GM12878 (cell line): Measurements from ENCODE around the gene SLF2. TPM values are rescaled to one million over a fixed set of nuclear protein-coding genes. Genes with fewer than 3 reads are reported as not detected.

ENCODE experiments used
- CHD1 ChIP-seq: IDR thresholded peaks from 2 replicates; pipeline ENCODE4 v1.6.1; 2012; ENCODE audit warnings: low read depth, low read length, improper control_type of control experiment
- FOS ChIP-seq: IDR thresholded peaks from 3 replicates; pipeline ENCODE4 v1.6.1; 2011; ENCODE audit warnings: borderline replicate concordance; ENCODE audit not compliant: insufficient read length; ENCODE audit errors: extremely low read depth
- FOXM1 ChIP-seq: IDR thresholded peaks from 2 replicates; pipeline ENCODE4 v1.6.1; 2012; ENCODE audit warnings: low read depth, mild to moderate bottlenecking, inconsistent platforms, low read length, moderate library complexity
- JUNB ChIP-seq: IDR thresholded peaks from 2 replicates; pipeline ENCODE4 v1.6.1; 2016; ENCODE audit warnings: antibody characterized with exemption, mild to moderate bottlenecking
- MAX ChIP-seq: IDR thresholded peaks from 2 replicates; pipeline ENCODE4 v1.6.1; 2012; ENCODE audit warnings: low read depth, low read length, improper control_type of control experiment
- MTA3 ChIP-seq: IDR thresholded peaks from 2 replicates; pipeline ENCODE4 v1.6.1; 2012; ENCODE audit warnings: low read length, inconsistent platforms, borderline replicate concordance
- MXI1 ChIP-seq: fragments of 150-350 bp; IDR thresholded peaks from 2 replicates; pipeline ENCODE4 v1.6.1; 2011; ENCODE audit warnings: low read depth, mild to moderate bottlenecking, inconsistent platforms, low read length, improper control_type of control experiment
- NR2F1 ChIP-seq: fragments of 450-650 bp; conservative IDR thresholded peaks from 2 replicates; pipeline ENCODE4 v1.6.1; 2017; ENCODE audit warnings: mild to moderate bottlenecking
- PAX5 ChIP-seq: IDR thresholded peaks from 2 replicates; pipeline ENCODE4 v1.6.1; 2011; ENCODE audit warnings: low read depth, low read length, borderline replicate concordance
- PRDM15 ChIP-seq: fragments of 450-650 bp; formaldehyde crosslinking; IDR thresholded peaks from 2 replicates; pipeline ENCODE4 v1.4.0; 2020; ENCODE audit warnings: mild to moderate bottlenecking, moderate library complexity
- RAD51 ChIP-seq: fragments of 450-650 bp; IDR thresholded peaks from 2 replicates; pipeline ENCODE4 v1.6.1; 2016; ENCODE audit warnings: moderate library complexity, mild to moderate bottlenecking, inconsistent platforms
- RCOR1 ChIP-seq: conservative IDR thresholded peaks from 2 replicates; pipeline ENCODE4 v1.6.1; 2012; ENCODE audit warnings: low read depth, low read length, improper control_type of control experiment
- REST ChIP-seq: IDR thresholded peaks from 2 replicates; pipeline ENCODE4 v1.6.1; 2012; ENCODE audit warnings: mild to moderate bottlenecking, low read depth, low read length
- SMAD1 ChIP-seq: fragments of 450-650 bp; IDR thresholded peaks from 2 replicates; pipeline ENCODE4 v1.6.1; 2018; ENCODE audit warnings: mild to moderate bottlenecking, low read depth; ENCODE audit not compliant: partially characterized antibody
- SUZ12 ChIP-seq: fragments of 200-600 bp; sonication (generic); IDR thresholded peaks from one replicate; pipeline ENCODE4 v1.6.1; 2018; ENCODE audit warnings: antibody characterized with exemption, mild to moderate bottlenecking; ENCODE audit not compliant: unreplicated experiment
- ZNF24 ChIP-seq: fragments of 450-650 bp; IDR thresholded peaks from 2 replicates; pipeline ENCODE4 v1.6.1; 2017; ENCODE audit warnings: antibody characterized with exemption, mild to moderate bottlenecking
- ZNF274 ChIP-seq: IDR thresholded peaks from one replicate; pipeline ENCODE4 v1.8.0; 2011; ENCODE audit not compliant: insufficient read length, insufficient read depth
- ZNF592 ChIP-seq: fragments of 450-650 bp; IDR thresholded peaks from 2 replicates; pipeline ENCODE4 v1.6.1; 2017; ENCODE audit warnings: mild to moderate bottlenecking, moderate library complexity
- ZZZ3 ChIP-seq: IDR thresholded peaks from 2 replicates; pipeline ENCODE4 v1.6.1; 2011; ENCODE audit warnings: low read depth; ENCODE audit not compliant: control insufficient read depth, insufficient read length
- polyA plus RNA-seq, 11 experiments: library from polyadenylated mRNA; depleted of rRNA in 4 of 11; unstranded in 6 of 11; stranded (reverse) in 5 of 11; fragments of >200 nt; fragmentation: Nextera tagmentation in 4 of 11; fragmentation: Illumina TruSeq in 1 of 11; extraction: Ambion mirVana in 4 of 11; extraction: Trizol in 1 of 11; gene quantifications; 1 replicate in 1 of 11; 2 replicates in 10 of 11; pipeline versions ENCODE4 v1.2.1 to v1.2.3, GENCODE V29; 2011 to 2016; ENCODE audit warnings: inconsistent platforms in 2 of 11, missing spikeins in 2 of 11, low read depth in 1 of 11
- total RNA-seq, 4 experiments: library from RNA; depleted of rRNA in 3 of 4; stranded (reverse); fragments of >200 nt in 3 of 4; fragmentation: Illumina TruSeq in 1 of 4; extraction: Trizol in 1 of 4; gene quantifications; 2 replicates each; pipeline versions ENCODE4 v1.2.1 to v1.2.3, GENCODE V29; 2013 to 2021

SLF2 gene
- total and polyA plus RNA-seq, 10 of the 15 experiments (the other 5 are each of a cell fraction or from before 2014, with no cell fraction given), result 3.0 to 25.2 (median 17.9) TPM

GRCh38 chr10:100998183-100998990 is 85.6 kb downstream of the SLF2 start (continued):
- TF ChIP-seq PRDM15 (CRISPR knock-in tag), result no peak
- TF ChIP-seq PAX5, result no peak
- no peak for TF ChIP-seq CHD1
- no peak for TF ChIP-seq ZNF274
- no peak for TF ChIP-seq NR2F1
- no peak for TF ChIP-seq REST
- TF ChIP-seq RAD51, result peak; percentile 70; the same call in 1 of the 2 replicates
- no peak for TF ChIP-seq ZNF592
- peak; percentile 88 for TF ChIP-seq SMAD1
- no peak for TF ChIP-seq FOS
- TF ChIP-seq JUNB, result no peak
- TF ChIP-seq ZZZ3, result no peak
- no peak for TF ChIP-seq RCOR1
- TF ChIP-seq FOXM1, result no peak; the same call in 1 of the 2 replicates
- no peak for TF ChIP-seq MAX
- TF ChIP-seq SUZ12, result no peak
- TF ChIP-seq MXI1, result no peak
- no peak for TF ChIP-seq ZNF24
- TF ChIP-seq MTA3, result no peak
